Smooth muscle cell (in vitro differentiated cells): ENCODE data around the gene OR10A7. TPM values are rescaled to one million over a fixed set of nuclear protein-coding genes. Genes with fewer than 3 reads are reported as not detected.

Experiments
- DNase-seq: peaks from one replicate; lab custom pipeline; 2025; ENCODE audit not compliant: unreplicated experiment; lab: John Stamatoyannopoulos, UW
- H2AFZ ChIP-seq: fragments of 200-600 bp; sonication (generic); 2 replicates; pipeline ENCODE4 v1.6.0; 2016; ENCODE audit warnings: antibody characterized with exemption, low read depth, mild to moderate bottlenecking
- H3F3A ChIP-seq: fragments of 200-600 bp; sonication (generic); 2 replicates; pipeline ENCODE4 v1.6.0; 2017; ENCODE audit warnings: antibody characterized with exemption, low read depth
- H3K27ac ChIP-seq: fragments of 200-600 bp; sonication (generic); 2 replicates; pipeline ENCODE4 v1.5.1; 2016; ENCODE audit warnings: low read depth, mild to moderate bottlenecking
- H3K27me3 ChIP-seq: fragments of 200-600 bp; sonication (generic); 2 replicates; pipeline ENCODE4 v1.6.1; 2016; ENCODE audit warnings: low read depth, mild to moderate bottlenecking
- H3K36me3 ChIP-seq: fragments of 200-600 bp; sonication (generic); 2 replicates; pipeline ENCODE4 v1.5.1; 2016; ENCODE audit warnings: low read depth
- H3K4me1 ChIP-seq: fragments of 200-600 bp; sonication (generic); 2 replicates; pipeline ENCODE4 v1.5.1; 2016; ENCODE audit warnings: low read depth
- H3K4me2 ChIP-seq: fragments of 200-600 bp; sonication (generic); 2 replicates; pipeline ENCODE4 v1.6.0; 2016; ENCODE audit warnings: mild to moderate bottlenecking
- H3K4me3 ChIP-seq: fragments of 200-600 bp; sonication (generic); 2 replicates; pipeline ENCODE4 v1.5.1; 2016; ENCODE audit warnings: mild to moderate bottlenecking
- H3K79me2 ChIP-seq: fragments of 200-600 bp; sonication (generic); 2 replicates; pipeline ENCODE4 v1.6.0; 2016; ENCODE audit warnings: low read depth, mild to moderate bottlenecking
- H3K9ac ChIP-seq: fragments of 200-600 bp; sonication (generic); 2 replicates; pipeline ENCODE4 v1.6.0; 2016; ENCODE audit warnings: low read depth
- H3K9me3 ChIP-seq: fragments of 200-600 bp; sonication (generic); replicated peaks from 2 replicates; pipeline ENCODE4 v1.5.1; 2016; ENCODE audit warnings: low read depth
- H4K20me1 ChIP-seq: fragments of 200-600 bp; sonication (generic); 2 replicates; pipeline ENCODE4 v1.6.0; 2016; ENCODE audit warnings: low read depth
- CTCF ChIP-seq: fragments of 200-600 bp; sonication (generic); IDR thresholded peaks from 2 replicates; pipeline ENCODE4 v1.5.1; 2017; ENCODE audit warnings: borderline replicate concordance, mild to moderate bottlenecking, antibody characterized with exemption; ENCODE audit not compliant: insufficient read depth, poor library complexity, severe bottlenecking
- WGBS: methylation state at CpG from one replicate; pipeline ENCODE4 v1.1.7; 2016; ENCODE audit warnings: low lambda C conversion rate; 5-methylcytosine and 5-hydroxymethylcytosine counted together
- polyA plus RNA-seq: library from polyadenylated mRNA; unstranded; fragments of >200 nt; fragmentation: Nextera tagmentation; extraction: Ambion mirVana; gene quantifications from 2 replicates; pipeline ENCODE4 v1.2.1, GENCODE V29; 2016
- total RNA-seq: library from RNA; depleted of rRNA; stranded (reverse); fragments of >200 nt; gene quantifications from 2 replicates; pipeline ENCODE4 v1.2.3, GENCODE V29; 2014

OR10A7 gene
- total and polyA plus RNA-seq, 2 experiments from 2014 or later = not detected

DNA sequence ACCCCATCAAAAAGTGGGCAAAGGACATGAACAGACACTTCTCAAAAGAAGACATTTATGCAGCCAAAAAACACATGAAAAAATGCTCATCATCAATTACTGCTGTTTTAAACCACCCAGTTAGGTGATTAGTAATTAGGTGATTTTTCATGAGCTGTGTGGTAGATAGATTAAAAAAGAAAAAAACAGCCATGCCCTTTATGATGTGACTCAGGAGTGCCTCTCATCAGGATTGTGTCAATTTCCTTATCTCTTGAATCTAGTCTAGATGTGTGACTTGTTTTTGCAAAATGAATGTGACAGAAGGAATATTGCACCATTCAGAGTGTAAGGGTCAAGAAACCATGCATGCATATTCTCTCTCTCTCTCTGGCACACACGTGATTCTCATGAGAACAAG is 5.7 kb downstream of the OR10A7 start:
- H3F3A ChIP-seq = no peaks in the 10 kb centered on the region
- H4K20me1 ChIP-seq = no peaks in the 10 kb centered on the region
- no peak for DNase-seq
- H3K27me3 ChIP-seq = peaks cover 4% of the 10 kb centered on the region
- no peak overlapping the region for H3K4me2 ChIP-seq
- H3K27ac ChIP-seq = no peak overlapping the region
- no peak overlapping the region for H2AFZ ChIP-seq
- WGBS = 80% methylated on average over 1 of the region's 1 CpG
- no peaks in the 10 kb centered on the region for H3K4me1 ChIP-seq
- H3K9me3 ChIP-seq = no peaks in the 10 kb centered on the region
- TF ChIP-seq CTCF = no peak
- H3K36me3 ChIP-seq = no peaks in the 10 kb centered on the region
- H3K79me2 ChIP-seq = no peaks in the 10 kb centered on the region
- no peak overlapping the region for H3K9ac ChIP-seq
- no peak overlapping the region for H3K4me3 ChIP-seq

DNA sequence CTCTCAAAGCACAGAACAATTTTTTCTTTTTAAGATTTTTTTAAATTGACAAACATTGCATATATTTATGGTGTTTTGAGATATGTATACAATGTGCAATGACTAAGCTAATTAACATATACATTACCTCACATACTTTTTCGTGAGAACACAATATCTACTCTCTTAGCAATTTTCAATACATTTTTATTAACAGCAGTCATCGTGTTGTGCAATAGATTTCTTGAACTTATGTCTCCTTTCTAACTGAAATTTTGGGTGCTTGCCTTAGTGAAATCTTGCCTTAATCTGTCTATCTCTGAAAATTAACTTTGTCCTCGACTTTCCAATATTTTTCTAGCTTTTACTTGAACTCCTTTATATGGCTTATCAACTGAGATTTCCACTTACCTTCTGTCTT is 6.8 kb downstream of the OR10A7 start:
- Histone ChIP-seq H3K9me3 (no peaks in the 10 kb centered on the region), H3K4me3 (no peak overlapping the region), H3K9ac (no peak overlapping the region), H3K79me2 (no peaks in the 10 kb centered on the region), H3K4me2 (no peak overlapping the region), H3K36me3 (no peaks in the 10 kb centered on the region), H3K27me3 (peaks cover 7% of the 10 kb centered on the region), H4K20me1 (no peaks in the 10 kb centered on the region), H2AFZ (no peak overlapping the region), H3F3A (no peaks in the 10 kb centered on the region), H3K27ac (no peak overlapping the region), H3K4me1 (no peaks in the 10 kb centered on the region)
- no peak for DNase-seq
- WGBS = 24% methylated on average over 3 of the region's 3 CpGs
- no peak for TF ChIP-seq CTCF

DNA sequence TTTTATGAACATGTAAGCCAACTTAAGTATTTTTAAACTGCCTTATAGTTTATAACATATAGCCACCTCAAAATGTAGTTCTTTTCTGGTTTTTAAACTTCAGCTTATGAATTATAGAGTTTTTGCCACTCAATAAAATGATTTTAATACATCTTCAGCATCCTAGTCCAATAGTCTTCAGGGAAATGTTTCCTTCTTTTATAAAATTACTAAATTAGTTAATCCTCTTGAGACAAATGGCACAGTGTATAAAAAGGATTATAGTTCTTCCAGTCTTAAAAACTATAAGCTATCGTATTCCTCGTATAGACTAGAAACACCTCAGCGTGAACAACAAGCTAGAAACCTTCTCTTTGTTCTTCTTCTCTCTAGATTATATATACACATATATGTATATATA is 23.5 kb downstream of the OR10A7 start, which contains the start of gene OR6C74:
Gene OR6C74 (plus strand): TSS at position 301 of the 400 bp plus-strand sequence. CDS start 2,679 bp downstream, outside the sequence.
- WGBS = 87% methylated on average over 3 of the region's 3 CpGs

More for the DNA sequence above, 23.5 kb downstream of the OR10A7 start, which contains the start of gene OR6C74:
- Histone ChIP-seq H3K9ac (no peak within 1 kb of the TSS), H3K4me3 (no peak within 1 kb of the TSS), H3K36me3 (no peaks in the 10 kb centered on the region), H3K4me1 (no peaks in the 10 kb centered on the region), H3K27ac (no peak within 1 kb of the TSS), H3F3A (no peaks in the 10 kb centered on the region), H4K20me1 (no peaks in the 10 kb centered on the region), H3K79me2 (no peaks in the 10 kb centered on the region), H2AFZ (no peak within 1 kb of the TSS), H3K27me3 (no peaks in the 10 kb centered on the region), H3K4me2 (no peak within 1 kb of the TSS), H3K9me3 (no peaks in the 10 kb centered on the region)
- TF ChIP-seq CTCF = no peak
- no peak for DNase-seq
